Measurements from ENCODE around the gene CRK. TPM values are rescaled to one million over a fixed set of nuclear protein-coding genes. Genes with fewer than 3 reads are reported as not detected.

The CRK gene
- polyA plus RNA-seq, 3 donors = 22.3 to 28.0 (median 26.5) TPM

DNA sequence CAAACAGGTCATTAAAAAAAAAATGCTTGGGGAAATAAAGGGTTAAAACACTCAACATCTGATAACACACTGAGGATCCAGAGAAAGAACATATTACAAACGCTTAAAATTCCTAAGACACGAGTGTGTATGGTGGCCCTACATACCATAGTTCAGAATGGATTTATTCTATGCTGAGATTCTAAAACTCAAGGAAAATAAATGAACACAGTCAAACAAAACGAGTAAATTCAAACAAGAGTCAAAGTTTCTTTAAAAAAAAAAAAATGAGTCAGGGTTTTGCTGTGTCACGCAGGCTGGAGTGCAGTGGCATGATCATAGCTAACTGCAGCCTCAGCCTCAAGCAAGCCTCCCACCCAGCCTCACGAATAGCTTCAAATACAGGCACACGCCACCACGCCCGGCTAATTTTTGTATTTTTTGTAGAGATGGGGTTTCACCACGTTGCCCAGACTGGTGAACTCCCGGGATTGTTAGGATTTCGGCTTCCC is 17.4 kb downstream of the CRK start:
- Mint-ChIP-seq H3K27me3 (ENCODE audit: low read depth in 3 of 3) (peaks cover 0 to 2% (median 0%) of the 10 kb centered on the region in 3 donors), H3K36me3 (peaks cover 30 to 64% of the 10 kb centered on the region in 2 donors), H3K9me3 (no peaks in the 10 kb centered on the region), H3K4me3 (no peak overlapping the region), H3K4me1 (no peaks in the 10 kb centered on the region), H3K27ac (peak overlapping the region in 2 of 7 donors; percentile 32 to 40)
- Histone ChIP-seq H3K9ac (ENCODE audit: insufficient read depth, low read length, poor library complexity, severe bottlenecking) (no peak overlapping the region), H3K4me2 (replicated peaks; ENCODE audit: extremely low read depth, low read length, poor library complexity, severe bottlenecking) (no peak overlapping the region), H3K4me1 (ENCODE audit: control insufficient read depth in 1 of 2, insufficient read depth in 2 of 2, low read length in 2 of 2) (no peaks in the 10 kb centered on the region), H4K20me1 (ENCODE audit: insufficient read depth, low read length) (peaks cover 100% of the 10 kb centered on the region), H3K4me3 (replicated peaks in 1 of 3; ENCODE audit: low read depth in 2 of 3, low read length in 3 of 3) (no peak overlapping the region), H3K9me3 (replicated peaks in 1 of 2; ENCODE audit: control insufficient read depth in 1 of 2, insufficient read depth in 1 of 2, low read length in 2 of 2) (no peaks in the 10 kb centered on the region), H3K27ac (ENCODE audit: low read depth in 1 of 2, low read length in 2 of 2) (no peak overlapping the region), H3K27me3 (ENCODE audit: control insufficient read depth in 2 of 2, insufficient read depth in 2 of 2, low read length in 2 of 2) (no peaks in the 10 kb centered on the region), H2AFZ (ENCODE audit: insufficient read depth, low read depth, low read length, poor library complexity, severe bottlenecking) (no peak overlapping the region), H3K36me3 (replicated peaks in 1 of 2; ENCODE audit: control insufficient read depth in 1 of 2, insufficient read depth in 2 of 2, low read length in 2 of 2) (peaks cover 34 to 59% of the 10 kb centered on the region in 2 donors), H3K79me2 (ENCODE audit: insufficient read depth, low read length) (peaks cover 99% of the 10 kb centered on the region)
- DNase-seq = no peak
- 100% methylated on average over 4 of the region's 11 CpGs for WGBS (ENCODE audit: insufficient coverage)
- intact Hi-C loops (cut with micrococcal nuclease) = no loop called here
- TF ChIP-seq, protein P1, sequence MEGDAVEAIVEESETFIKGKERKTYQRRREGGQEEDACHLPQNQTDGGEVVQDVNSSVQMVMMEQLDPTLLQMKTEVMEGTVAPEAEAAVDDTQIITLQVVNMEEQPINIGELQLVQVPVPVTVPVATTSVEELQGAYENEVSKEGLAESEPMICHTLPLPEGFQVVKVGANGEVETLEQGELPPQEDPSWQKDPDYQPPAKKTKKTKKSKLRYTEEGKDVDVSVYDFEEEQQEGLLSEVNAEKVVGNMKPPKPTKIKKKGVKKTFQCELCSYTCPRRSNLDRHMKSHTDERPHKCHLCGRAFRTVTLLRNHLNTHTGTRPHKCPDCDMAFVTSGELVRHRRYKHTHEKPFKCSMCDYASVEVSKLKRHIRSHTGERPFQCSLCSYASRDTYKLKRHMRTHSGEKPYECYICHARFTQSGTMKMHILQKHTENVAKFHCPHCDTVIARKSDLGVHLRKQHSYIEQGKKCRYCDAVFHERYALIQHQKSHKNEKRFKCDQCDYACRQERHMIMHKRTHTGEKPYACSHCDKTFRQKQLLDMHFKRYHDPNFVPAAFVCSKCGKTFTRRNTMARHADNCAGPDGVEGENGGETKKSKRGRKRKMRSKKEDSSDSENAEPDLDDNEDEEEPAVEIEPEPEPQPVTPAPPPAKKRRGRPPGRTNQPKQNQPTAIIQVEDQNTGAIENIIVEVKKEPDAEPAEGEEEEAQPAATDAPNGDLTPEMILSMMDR (IDR thresholded peaks at IDR 0.05) = no peak

DNA sequence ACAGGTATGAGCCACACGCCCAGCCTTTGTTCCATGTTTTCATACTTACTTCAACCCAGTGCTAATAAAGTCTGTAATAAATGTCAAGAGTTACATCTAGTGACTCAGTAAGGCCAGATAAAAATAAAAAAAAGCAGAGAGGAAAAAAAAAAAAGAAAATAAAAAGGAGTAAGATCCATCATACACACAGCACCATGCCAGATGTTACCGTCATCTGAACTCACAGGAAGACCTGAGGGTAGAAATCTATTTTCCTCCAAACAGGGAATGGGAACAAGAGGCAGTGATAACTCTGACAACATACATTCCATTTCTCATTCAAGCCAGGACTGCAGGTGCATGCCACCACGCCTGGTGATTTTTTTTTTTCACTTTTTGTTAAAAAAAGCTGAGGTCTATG is 20.7 kb downstream of the CRK start:
- no peak overlapping the region for H3K4me2 ChIP-seq (replicated peaks; ENCODE audit: extremely low read depth, low read length, poor library complexity, severe bottlenecking)
- DNase-seq = no peak
- no CpG with 5 or more reads among the region's 3 CpGs for WGBS (ENCODE audit: insufficient coverage)
- Mint-ChIP-seq H3K27me3 (ENCODE audit: low read depth in 3 of 3) (peaks cover 0 to 2% (median 0%) of the 10 kb centered on the region in 3 donors), H3K4me3 (no peak overlapping the region), H3K27ac (peak overlapping the region in 3 of 7 donors; percentile 13 to 44 (median 18)), H3K4me1 (no peaks in the 10 kb centered on the region), H3K9me3 (no peaks in the 10 kb centered on the region), H3K36me3 (peaks cover 39 to 82% of the 10 kb centered on the region in 2 donors)
- H3K27me3 ChIP-seq (ENCODE audit: control insufficient read depth in 2 of 2, insufficient read depth in 2 of 2, low read length in 2 of 2) = no peaks in the 10 kb centered on the region
- H4K20me1 ChIP-seq (ENCODE audit: insufficient read depth, low read length) = peaks cover 100% of the 10 kb centered on the region
- H3K36me3 ChIP-seq (replicated peaks in 1 of 2; ENCODE audit: control insufficient read depth in 1 of 2, insufficient read depth in 2 of 2, low read length in 2 of 2) = peaks cover 42 to 81% of the 10 kb centered on the region in 2 donors
- no peak overlapping the region for H3K9ac ChIP-seq (ENCODE audit: insufficient read depth, low read length, poor library complexity, severe bottlenecking)
- no peak overlapping the region for H3K27ac ChIP-seq (ENCODE audit: low read depth in 1 of 2, low read length in 2 of 2)
- no peaks in the 10 kb centered on the region for H3K9me3 ChIP-seq (replicated peaks in 1 of 2; ENCODE audit: control insufficient read depth in 1 of 2, insufficient read depth in 1 of 2, low read length in 2 of 2)
- H3K79me2 ChIP-seq (ENCODE audit: insufficient read depth, low read length) = peaks cover 97% of the 10 kb centered on the region
- no peaks in the 10 kb centered on the region for H3K4me1 ChIP-seq (ENCODE audit: control insufficient read depth in 1 of 2, insufficient read depth in 2 of 2, low read length in 2 of 2)
- no peak overlapping the region for H3K4me3 ChIP-seq (replicated peaks in 1 of 3; ENCODE audit: low read depth in 2 of 3, low read length in 3 of 3)
- no peak overlapping the region for H2AFZ ChIP-seq (ENCODE audit: insufficient read depth, low read depth, low read length, poor library complexity, severe bottlenecking)
- intact Hi-C loops (cut with micrococcal nuclease) = no loop called here
- TF ChIP-seq, protein P1 (IDR thresholded peaks at IDR 0.05) = no peak
